MM.1S (cell line): Measurements from ENCODE around the gene IGF1R.

Source experiments
- DNase-seq: peaks from one replicate; pipeline ENCODE4 v3.0.0-alpha.2; 2015
- H2AFZ ChIP-seq: fragments of 300-600 bp; sonication (generic); 2 replicates; pipeline ENCODE4 v1.6.0; 2016; ENCODE audit warnings: antibody characterized with exemption, low read length
- H3F3A ChIP-seq: fragments of 300-600 bp; sonication (generic); 2 replicates; pipeline ENCODE4 v1.6.1; 2016; ENCODE audit warnings: mild to moderate bottlenecking, antibody characterized with exemption, low read length, moderate library complexity, mixed read lengths; ENCODE audit not compliant: insufficient read depth
- H3K27ac ChIP-seq: fragments of 300-600 bp; sonication (generic); 2 replicates; pipeline ENCODE4 v1.5.1; 2016; ENCODE audit warnings: mild to moderate bottlenecking, low read length
- H3K27me3 ChIP-seq: fragments of 300-600 bp; sonication (generic); replicated peaks from 2 replicates; pipeline ENCODE4 v1.6.0; 2016; ENCODE audit warnings: low read length; ENCODE audit not compliant: insufficient read depth
- H3K36me3 ChIP-seq: fragments of 300-600 bp; sonication (generic); replicated peaks from 2 replicates; pipeline ENCODE4 v1.6.1; 2016; ENCODE audit warnings: mild to moderate bottlenecking, low read length, mixed read lengths; ENCODE audit not compliant: insufficient read depth
- H3K4me1 ChIP-seq: fragments of 300-600 bp; sonication (generic); 2 replicates; pipeline ENCODE4 v1.6.1; 2016; ENCODE audit warnings: low read length, mixed read lengths
- H3K4me2 ChIP-seq: fragments of 300-600 bp; sonication (generic); 2 replicates; pipeline ENCODE4 v1.6.0; 2016; ENCODE audit warnings: low read depth, low read length
- H3K4me3 ChIP-seq: fragments of 300-600 bp; sonication (generic); 2 replicates; pipeline ENCODE4 v1.5.1; 2016; ENCODE audit warnings: low read length, mixed read lengths
- H3K79me2 ChIP-seq: fragments of 300-600 bp; sonication (generic); 2 replicates; pipeline ENCODE4 v1.6.1; 2016; ENCODE audit warnings: mixed run types, low read length, mixed read lengths
- H3K9ac ChIP-seq: fragments of 300-600 bp; sonication (generic); 2 replicates; pipeline ENCODE4 v1.6.1; 2016; ENCODE audit warnings: low read length, mixed read lengths
- H3K9me2 ChIP-seq: fragments of 300-600 bp; sonication (generic); replicated peaks from 2 replicates; pipeline ENCODE4 v1.6.1; 2016; ENCODE audit warnings: mild to moderate bottlenecking, low read length, mixed read lengths; ENCODE audit not compliant: insufficient read depth
- H3K9me3 ChIP-seq: fragments of 300-600 bp; sonication (generic); replicated peaks from 2 replicates; pipeline ENCODE4 v1.6.1; 2016; ENCODE audit warnings: mild to moderate bottlenecking, low read length, mixed read lengths; ENCODE audit not compliant: insufficient read depth
- H4K20me1 ChIP-seq: fragments of 300-600 bp; sonication (generic); 2 replicates; pipeline ENCODE4 v1.6.1; 2016; ENCODE audit warnings: mild to moderate bottlenecking, low read length, moderate library complexity, mixed read lengths; ENCODE audit not compliant: insufficient read depth
- CTCF ChIP-seq: fragments of 300-600 bp; sonication (generic); IDR thresholded peaks from 2 replicates; pipeline ENCODE4 v1.5.1; 2016; ENCODE audit warnings: antibody characterized with exemption, low read length, mixed read lengths
- EZH2 ChIP-seq: fragments of 300-600 bp; sonication (generic); optimal IDR thresholded peaks from 2 replicates; pipeline ENCODE3; 2017; ENCODE audit warnings: low read depth, mild to moderate bottlenecking, antibody characterized with exemption, low read length, mixed read lengths
- EZH2phosphoT487 ChIP-seq: fragments of 300-600 bp; sonication (generic); IDR thresholded peaks from 2 replicates; pipeline ENCODE4 v1.6.1; 2018; ENCODE audit warnings: antibody characterized with exemption, low read length

Gene IGF1R

DNA sequence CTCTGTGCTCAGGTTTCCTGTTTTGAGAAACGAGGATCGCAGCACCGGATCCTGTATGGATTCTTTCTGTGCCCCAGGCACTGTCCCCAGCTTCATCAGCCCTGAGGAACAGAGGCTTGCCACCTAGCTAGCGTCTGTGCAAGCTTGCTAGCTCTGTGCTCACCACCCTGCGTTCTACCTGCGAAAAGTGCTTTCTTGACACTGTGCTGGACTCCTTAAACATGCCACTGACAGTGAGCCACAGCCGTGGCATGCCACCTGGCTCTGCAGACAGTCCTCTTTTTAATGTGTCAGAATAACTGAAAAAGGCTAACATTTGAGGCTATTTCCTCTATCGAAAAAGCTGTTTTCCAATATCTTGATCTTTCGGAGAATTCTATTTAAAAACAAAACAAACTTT lies 357.8 kb downstream of the IGF1R start:
- Histone ChIP-seq H4K20me1 (no peaks in the 10 kb centered on the region), H3K9me2 (no peaks in the 10 kb centered on the region), H3K79me2 (no peaks in the 10 kb centered on the region), H2AFZ (no peak overlapping the region), H3K4me3 (no peak overlapping the region), H3K4me2 (no peak overlapping the region), H3K9me3 (no peaks in the 10 kb centered on the region), H3K27me3 (no peaks in the 10 kb centered on the region), H3F3A (no peaks in the 10 kb centered on the region), H3K27ac (no peak overlapping the region), H3K9ac (no peak overlapping the region), H3K4me1 (no peaks in the 10 kb centered on the region), H3K36me3 (no peaks in the 10 kb centered on the region)
- DNase-seq, result no peak
- no peak for TF ChIP-seq EZH2
- TF ChIP-seq CTCF, result no peak
- no peak for TF ChIP-seq EZH2phosphoT487

DNA sequence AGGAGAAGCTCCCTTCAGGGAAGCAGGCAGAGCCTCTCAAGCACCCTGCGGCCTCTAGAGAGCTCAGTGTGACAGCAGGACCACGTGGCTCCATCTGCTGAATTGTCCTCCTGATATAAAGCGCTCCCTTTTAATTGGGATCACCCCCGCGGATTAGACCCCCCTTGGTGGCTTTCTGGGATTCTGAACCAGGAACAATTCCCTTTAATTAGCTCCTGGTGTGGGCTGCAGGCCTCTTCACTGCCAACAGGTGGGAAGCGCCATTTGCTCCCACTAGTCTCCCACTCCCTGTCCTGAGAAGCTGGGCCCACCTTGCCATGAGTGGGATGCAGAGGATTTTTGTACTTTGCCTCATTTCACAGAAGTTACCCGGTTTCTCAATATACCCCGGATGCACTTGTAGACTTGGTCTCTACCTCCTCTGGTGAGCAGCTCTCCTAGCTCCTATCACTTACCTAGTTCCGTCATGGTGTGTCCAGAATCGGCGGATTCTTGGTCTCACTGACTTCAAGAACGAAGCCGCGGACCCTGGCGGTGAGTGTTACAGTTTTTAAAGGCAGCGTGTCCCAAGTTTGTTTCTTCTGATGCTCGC lies 358.7 kb downstream of the IGF1R start:
- no peaks in the 10 kb centered on the region for H3K4me1 ChIP-seq
- no peak overlapping the region for H3K27ac ChIP-seq
- no peaks in the 10 kb centered on the region for H3K9me3 ChIP-seq
- H3K36me3 ChIP-seq, result no peaks in the 10 kb centered on the region
- no peak overlapping the region for H3K4me2 ChIP-seq
- no peaks in the 10 kb centered on the region for H3K27me3 ChIP-seq
- H2AFZ ChIP-seq, result no peak overlapping the region
- H3K4me3 ChIP-seq, result no peak overlapping the region
- H3K9me2 ChIP-seq, result no peaks in the 10 kb centered on the region
- H4K20me1 ChIP-seq, result no peaks in the 10 kb centered on the region
- no peak for TF ChIP-seq EZH2
- H3F3A ChIP-seq, result no peaks in the 10 kb centered on the region
- DNase-seq, result no peak
- H3K9ac ChIP-seq, result no peak overlapping the region
- H3K79me2 ChIP-seq, result no peaks in the 10 kb centered on the region

- H4K20me1 ChIP-seq, result no peaks in the 10 kb centered on the region
- H3F3A ChIP-seq, result no peaks in the 10 kb centered on the region
- no peaks in the 10 kb centered on the region for H3K36me3 ChIP-seq
- no peaks in the 10 kb centered on the region for H3K27me3 ChIP-seq
- no peaks in the 10 kb centered on the region for H3K9me3 ChIP-seq
- H3K27ac ChIP-seq, result no peak overlapping the region
- no peaks in the 10 kb centered on the region for H3K9me2 ChIP-seq
- H3K79me2 ChIP-seq, result no peaks in the 10 kb centered on the region
- no peak overlapping the region for H2AFZ ChIP-seq
- no peak overlapping the region for H3K4me2 ChIP-seq
- no peak overlapping the region for H3K9ac ChIP-seq
- no peak overlapping the region for H3K4me3 ChIP-seq
- no peak for DNase-seq
- H3K4me1 ChIP-seq, result no peaks in the 10 kb centered on the region
- TF ChIP-seq EZH2phosphoT487 (no peak), CTCF (no peak), EZH2 (no peak)
These were observed 361.5 kb downstream of the IGF1R start for GRCh38 chr15:99009741-99010330.

DNA sequence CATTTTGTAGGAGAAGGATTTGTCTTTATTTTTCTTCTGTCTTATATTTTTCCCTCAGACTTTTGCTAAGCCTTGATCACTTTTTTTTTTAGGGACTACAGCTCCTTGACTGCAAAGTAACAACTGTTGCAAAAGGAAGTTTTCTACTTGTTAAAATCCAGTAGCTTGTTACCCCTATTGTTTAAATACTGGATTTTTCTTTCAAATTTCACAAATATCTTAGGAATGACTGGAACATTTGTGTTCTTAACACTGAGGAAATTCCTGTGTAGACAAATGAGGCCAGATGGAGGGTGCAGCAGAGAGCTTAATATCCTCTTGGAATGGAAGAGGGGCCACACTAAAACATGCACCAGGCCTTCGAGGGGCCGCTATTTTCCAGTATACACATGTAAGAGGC lies 362.4 kb downstream of the IGF1R start:
- Histone ChIP-seq H3K4me1 (no peaks in the 10 kb centered on the region), H4K20me1 (no peaks in the 10 kb centered on the region), H3K4me3 (no peak overlapping the region), H3K9me2 (no peaks in the 10 kb centered on the region), H3F3A (no peaks in the 10 kb centered on the region), H3K9ac (no peak overlapping the region), H3K4me2 (no peak overlapping the region), H3K79me2 (no peaks in the 10 kb centered on the region), H3K36me3 (no peaks in the 10 kb centered on the region), H3K27ac (no peak overlapping the region), H3K9me3 (no peaks in the 10 kb centered on the region), H3K27me3 (no peaks in the 10 kb centered on the region), H2AFZ (no peak overlapping the region)
- TF ChIP-seq EZH2, result no peak
- no peak for TF ChIP-seq EZH2phosphoT487
- no peak for TF ChIP-seq CTCF
- no peak for DNase-seq
